GM12874 (cell line): ENCODE measurements around the gene PLA2G4B.

ENCODE experiments used
- CTCF ChIP-seq: IDR thresholded peaks from 2 replicates; pipeline ENCODE4 v1.5.1; 2011; ENCODE audit warnings: low read depth, mild to moderate bottlenecking, control low read depth, low read length, moderate library complexity; ENCODE audit not compliant: insufficient read depth

The PLA2G4B gene

GRCh38 chr15:41809526-41810220 lies 29.0 kb upstream of the PLA2G4B start:
- TF ChIP-seq CTCF = no peak

- no peak for TF ChIP-seq CTCF
Measured at GRCh38 chr15:41810651-41811431, 27.8 kb upstream of the PLA2G4B start.

GRCh38 chr15:41811432-41812195 lies 27.0 kb upstream of the PLA2G4B start:
- peak; percentile 88 for TF ChIP-seq CTCF

GRCh38 chr15:41812820-41813375 lies 25.7 kb upstream of the PLA2G4B start:
- no peak for TF ChIP-seq CTCF

- TF ChIP-seq CTCF = no peak
Measured at GRCh38 chr15:41813426-41813825, 25.2 kb upstream of the PLA2G4B start.

GRCh38 chr15:41814534-41814933 lies 24.1 kb upstream of the PLA2G4B start:
- no peak for TF ChIP-seq CTCF

GRCh38 chr15:41816788-41817187 lies 21.9 kb upstream of the PLA2G4B start:
- TF ChIP-seq CTCF = no peak
